ENCODE data around the gene ACTG1. TPM values are rescaled to one million over a fixed set of nuclear protein-coding genes. Genes with fewer than 3 reads are reported as not detected.

The ACTG1 gene
- total and polyA plus RNA-seq, 9 of the 15 experiments (the other 6 are each of a cell fraction or from before 2014, with no cell fraction given), result 224 to 1,775 (median 568) TPM

DNA sequence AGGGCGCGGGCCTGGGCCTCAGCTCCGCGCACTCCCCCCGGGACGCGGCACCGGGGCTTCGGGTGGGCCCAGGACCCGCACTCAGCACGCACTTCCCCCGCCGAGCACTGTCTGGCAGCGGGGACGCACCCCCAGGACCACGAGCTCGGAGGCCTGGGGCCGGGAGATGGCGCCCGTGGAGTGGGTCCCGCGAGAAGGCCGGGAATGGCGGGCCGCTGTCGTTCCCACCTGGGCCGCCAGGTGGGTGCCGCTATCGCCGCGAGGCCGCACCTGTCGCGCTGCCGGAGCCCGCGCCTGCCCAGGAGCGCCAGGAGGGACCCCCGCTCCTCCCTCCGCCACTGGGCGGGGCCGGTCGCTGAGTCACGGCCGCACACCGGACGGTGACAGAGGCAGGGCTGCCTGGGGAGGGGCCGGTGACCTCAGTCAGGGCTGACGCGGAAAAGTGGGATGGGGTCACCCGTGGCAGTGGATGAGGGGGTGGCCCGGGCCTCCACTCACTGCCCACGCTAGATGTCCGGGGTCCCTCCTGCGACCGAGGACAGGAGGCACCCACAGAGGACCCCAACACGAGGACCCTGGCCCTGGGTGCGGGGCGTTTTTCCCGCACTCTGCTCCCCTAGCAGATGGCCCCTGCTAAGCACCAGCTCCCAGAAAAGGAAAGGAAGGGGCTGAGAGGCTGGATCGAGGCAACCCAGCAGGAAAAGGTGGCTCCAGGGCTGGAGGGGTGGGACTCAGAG lies 6.9 kb upstream of the ACTG1 start (continued):
- TF ChIP-seq, protein P1, sequence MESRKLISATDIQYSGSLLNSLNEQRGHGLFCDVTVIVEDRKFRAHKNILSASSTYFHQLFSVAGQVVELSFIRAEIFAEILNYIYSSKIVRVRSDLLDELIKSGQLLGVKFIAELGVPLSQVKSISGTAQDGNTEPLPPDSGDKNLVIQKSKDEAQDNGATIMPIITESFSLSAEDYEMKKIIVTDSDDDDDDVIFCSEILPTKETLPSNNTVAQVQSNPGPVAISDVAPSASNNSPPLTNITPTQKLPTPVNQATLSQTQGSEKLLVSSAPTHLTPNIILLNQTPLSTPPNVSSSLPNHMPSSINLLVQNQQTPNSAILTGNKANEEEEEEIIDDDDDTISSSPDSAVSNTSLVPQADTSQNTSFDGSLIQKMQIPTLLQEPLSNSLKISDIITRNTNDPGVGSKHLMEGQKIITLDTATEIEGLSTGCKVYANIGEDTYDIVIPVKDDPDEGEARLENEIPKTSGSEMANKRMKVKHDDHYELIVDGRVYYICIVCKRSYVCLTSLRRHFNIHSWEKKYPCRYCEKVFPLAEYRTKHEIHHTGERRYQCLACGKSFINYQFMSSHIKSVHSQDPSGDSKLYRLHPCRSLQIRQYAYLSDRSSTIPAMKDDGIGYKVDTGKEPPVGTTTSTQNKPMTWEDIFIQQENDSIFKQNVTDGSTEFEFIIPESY (CRISPR knock-in tag; IDR thresholded peaks at IDR 0.05), result no peak; the same call in 1 of the 2 replicates
- TF ChIP-seq TRIM28 (IDR thresholded peaks at IDR 0.05) (no peak), SMAD1 (IDR thresholded peaks at IDR 0.05; ENCODE audit: low read depth, low read length, partially characterized antibody) (no peak), SNIP1 (IDR thresholded peaks at IDR 0.05; ENCODE audit: low read depth) (no peak), FOXA3 (CRISPR knock-in tag; conservative IDR thresholded peaks at IDR 0.05 in 1 of 2, IDR thresholded peaks at IDR 0.05 in 1 of 2) (peak in 1 of 2 experiments; percentile 31; a peak in 1 of 4 replicates), RBM15 (IDR thresholded peaks at IDR 0.05; ENCODE audit: insufficient read depth, low read length) (no peak), PTBP1 (IDR thresholded peaks at IDR 0.05; ENCODE audit: low read depth, low read length) (no peak), ZKSCAN1 (IDR thresholded peaks at IDR 0.05; ENCODE audit: low read depth, low read length) (no peak), ZNF12 (CRISPR knock-in tag; IDR thresholded peaks at IDR 0.05) (no peak), ZNF695 (CRISPR knock-in tag; IDR thresholded peaks at IDR 0.05) (no peak), NFXL1 (CRISPR knock-in tag; IDR thresholded peaks at IDR 0.05) (no peak), CBX3 (IDR thresholded peaks at IDR 0.05; ENCODE audit: borderline replicate concordance in 1 of 2, low read length in 2 of 2) (no peak), FOSL1 (tag; conservative IDR thresholded peaks at IDR 0.05) (peak; percentile 90), EGR1 (conservative IDR thresholded peaks at IDR 0.05) (peak; percentile 75), POU5F1 (IDR thresholded peaks at IDR 0.05; ENCODE audit: borderline replicate concordance, low read depth, low read length, partially characterized antibody) (no peak)
- TF ChIP-seq, protein P2, sequence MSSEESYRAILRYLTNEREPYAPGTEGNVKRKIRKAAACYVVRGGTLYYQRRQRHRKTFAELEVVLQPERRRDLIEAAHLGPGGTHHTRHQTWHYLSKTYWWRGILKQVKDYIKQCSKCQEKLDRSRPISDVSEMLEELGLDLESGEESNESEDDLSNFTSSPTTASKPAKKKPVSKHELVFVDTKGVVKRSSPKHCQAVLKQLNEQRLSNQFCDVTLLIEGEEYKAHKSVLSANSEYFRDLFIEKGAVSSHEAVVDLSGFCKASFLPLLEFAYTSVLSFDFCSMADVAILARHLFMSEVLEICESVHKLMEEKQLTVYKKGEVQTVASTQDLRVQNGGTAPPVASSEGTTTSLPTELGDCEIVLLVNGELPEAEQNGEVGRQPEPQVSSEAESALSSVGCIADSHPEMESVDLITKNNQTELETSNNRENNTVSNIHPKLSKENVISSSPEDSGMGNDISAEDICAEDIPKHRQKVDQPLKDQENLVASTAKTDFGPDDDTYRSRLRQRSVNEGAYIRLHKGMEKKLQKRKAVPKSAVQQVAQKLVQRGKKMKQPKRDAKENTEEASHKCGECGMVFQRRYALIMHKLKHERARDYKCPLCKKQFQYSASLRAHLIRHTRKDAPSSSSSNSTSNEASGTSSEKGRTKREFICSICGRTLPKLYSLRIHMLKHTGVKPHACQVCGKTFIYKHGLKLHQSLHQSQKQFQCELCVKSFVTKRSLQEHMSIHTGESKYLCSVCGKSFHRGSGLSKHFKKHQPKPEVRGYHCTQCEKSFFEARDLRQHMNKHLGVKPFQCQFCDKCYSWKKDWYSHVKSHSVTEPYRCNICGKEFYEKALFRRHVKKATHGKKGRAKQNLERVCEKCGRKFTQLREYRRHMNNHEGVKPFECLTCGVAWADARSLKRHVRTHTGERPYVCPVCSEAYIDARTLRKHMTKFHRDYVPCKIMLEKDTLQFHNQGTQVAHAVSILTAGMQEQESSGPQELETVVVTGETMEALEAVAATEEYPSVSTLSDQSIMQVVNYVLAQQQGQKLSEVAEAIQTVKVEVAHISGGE (CRISPR knock-in tag; IDR thresholded peaks at IDR 0.05), result no peak
- TF ChIP-seq, protein P3, sequence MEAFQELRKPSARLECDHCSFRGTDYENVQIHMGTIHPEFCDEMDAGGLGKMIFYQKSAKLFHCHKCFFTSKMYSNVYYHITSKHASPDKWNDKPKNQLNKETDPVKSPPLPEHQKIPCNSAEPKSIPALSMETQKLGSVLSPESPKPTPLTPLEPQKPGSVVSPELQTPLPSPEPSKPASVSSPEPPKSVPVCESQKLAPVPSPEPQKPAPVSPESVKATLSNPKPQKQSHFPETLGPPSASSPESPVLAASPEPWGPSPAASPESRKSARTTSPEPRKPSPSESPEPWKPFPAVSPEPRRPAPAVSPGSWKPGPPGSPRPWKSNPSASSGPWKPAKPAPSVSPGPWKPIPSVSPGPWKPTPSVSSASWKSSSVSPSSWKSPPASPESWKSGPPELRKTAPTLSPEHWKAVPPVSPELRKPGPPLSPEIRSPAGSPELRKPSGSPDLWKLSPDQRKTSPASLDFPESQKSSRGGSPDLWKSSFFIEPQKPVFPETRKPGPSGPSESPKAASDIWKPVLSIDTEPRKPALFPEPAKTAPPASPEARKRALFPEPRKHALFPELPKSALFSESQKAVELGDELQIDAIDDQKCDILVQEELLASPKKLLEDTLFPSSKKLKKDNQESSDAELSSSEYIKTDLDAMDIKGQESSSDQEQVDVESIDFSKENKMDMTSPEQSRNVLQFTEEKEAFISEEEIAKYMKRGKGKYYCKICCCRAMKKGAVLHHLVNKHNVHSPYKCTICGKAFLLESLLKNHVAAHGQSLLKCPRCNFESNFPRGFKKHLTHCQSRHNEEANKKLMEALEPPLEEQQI (IDR thresholded peaks at IDR 0.05), result no peak
- TF ChIP-seq, protein P4, sequence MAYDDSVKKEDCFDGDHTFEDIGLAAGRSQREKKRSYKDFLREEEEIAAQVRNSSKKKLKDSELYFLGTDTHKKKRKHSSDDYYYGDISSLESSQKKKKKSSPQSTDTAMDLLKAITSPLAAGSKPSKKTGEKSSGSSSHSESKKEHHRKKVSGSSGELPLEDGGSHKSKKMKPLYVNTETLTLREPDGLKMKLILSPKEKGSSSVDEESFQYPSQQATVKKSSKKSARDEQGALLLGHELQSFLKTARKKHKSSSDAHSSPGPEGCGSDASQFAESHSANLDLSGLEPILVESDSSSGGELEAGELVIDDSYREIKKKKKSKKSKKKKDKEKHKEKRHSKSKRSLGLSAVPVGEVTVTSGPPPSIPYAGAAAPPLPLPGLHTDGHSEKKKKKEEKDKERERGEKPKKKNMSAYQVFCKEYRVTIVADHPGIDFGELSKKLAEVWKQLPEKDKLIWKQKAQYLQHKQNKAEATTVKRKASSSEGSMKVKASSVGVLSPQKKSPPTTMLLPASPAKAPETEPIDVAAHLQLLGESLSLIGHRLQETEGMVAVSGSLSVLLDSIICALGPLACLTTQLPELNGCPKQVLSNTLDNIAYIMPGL (CRISPR knock-in tag; IDR thresholded peaks at IDR 0.05), result no peak

Measured in K562 (cell line).